Adipocyte (in vitro differentiated cells): Measurements from ENCODE around the gene KDR.

Experiments used
- DNase-seq: peaks from one replicate; pipeline ENCODE4 v3.0.0-alpha.2; 2015; ENCODE audit warnings: low read depth
- H3K27me3 ChIP-seq: replicated peaks from 2 replicates; pipeline ENCODE4 v1.7.0; 2013; ENCODE audit warnings: mild to moderate bottlenecking, low read length, moderate library complexity; ENCODE audit not compliant: control insufficient read depth, insufficient read depth
- H3K36me3 ChIP-seq: 2 replicates; pipeline ENCODE4 v1.7.0; 2013; ENCODE audit warnings: low read length, mild to moderate bottlenecking, moderate library complexity; ENCODE audit not compliant: control insufficient read depth, insufficient read depth, severe bottlenecking
- H3K4me1 ChIP-seq: 2 replicates; pipeline ENCODE4 v1.7.0; 2013; ENCODE audit warnings: mild to moderate bottlenecking, low read length, moderate library complexity; ENCODE audit not compliant: control insufficient read depth, insufficient read depth
- H3K4me3 ChIP-seq: 2 replicates; pipeline ENCODE4 v1.7.0; 2013; ENCODE audit warnings: mild to moderate bottlenecking, low read length, moderate library complexity
- H3K9ac ChIP-seq: 2 replicates; pipeline ENCODE4 v1.7.0; 2013; ENCODE audit warnings: mild to moderate bottlenecking, low read length, moderate library complexity
- H3K9me3 ChIP-seq: 2 replicates; pipeline ENCODE4 v1.7.0; 2013; ENCODE audit warnings: mild to moderate bottlenecking, low read length, moderate library complexity; ENCODE audit not compliant: control insufficient read depth

Gene KDR

DNA sequence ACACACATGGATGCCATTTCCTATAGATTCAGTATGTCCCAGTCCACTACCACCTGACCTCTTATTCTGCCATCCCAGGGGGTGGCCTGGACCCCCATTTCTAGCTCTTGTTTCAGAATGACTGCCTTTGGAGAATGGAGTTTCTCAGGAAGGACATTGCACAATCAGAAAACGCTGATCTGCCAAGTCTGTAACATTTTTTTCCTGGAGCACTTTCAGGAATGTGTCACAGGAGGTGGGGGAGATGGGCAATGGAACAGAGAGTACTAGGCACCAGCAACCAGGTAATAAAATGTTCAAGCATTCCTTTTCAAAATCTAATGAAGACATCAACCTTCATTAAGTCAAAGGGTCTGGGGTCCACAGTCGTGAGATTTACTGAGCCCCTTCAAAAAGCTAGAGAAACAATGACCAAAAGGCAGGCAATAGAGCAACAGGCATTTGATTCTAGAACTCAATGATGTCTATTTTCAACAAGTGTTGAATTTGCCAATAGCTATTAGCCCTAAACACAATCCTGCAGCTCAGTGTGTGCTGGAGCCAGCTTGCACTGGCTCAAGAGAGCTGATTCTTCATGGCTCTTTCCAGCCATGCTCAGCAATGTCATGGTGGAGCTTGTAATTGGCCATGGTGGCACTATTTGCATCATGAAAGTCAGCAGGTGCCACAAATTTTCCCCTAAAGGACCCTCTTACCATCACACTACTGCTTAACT lies 87.1 kb downstream of the KDR start:
- H3K4me1 ChIP-seq: peaks cover 22% of the 10 kb centered on the region
- H3K9me3 ChIP-seq: no peaks in the 10 kb centered on the region
- no peaks in the 10 kb centered on the region for H3K36me3 ChIP-seq
- no peak overlapping the region for H3K4me3 ChIP-seq
- no peak overlapping the region for H3K9ac ChIP-seq
- DNase-seq: peak; percentile 69
- peaks cover 6% of the 10 kb centered on the region for H3K27me3 ChIP-seq

DNA sequence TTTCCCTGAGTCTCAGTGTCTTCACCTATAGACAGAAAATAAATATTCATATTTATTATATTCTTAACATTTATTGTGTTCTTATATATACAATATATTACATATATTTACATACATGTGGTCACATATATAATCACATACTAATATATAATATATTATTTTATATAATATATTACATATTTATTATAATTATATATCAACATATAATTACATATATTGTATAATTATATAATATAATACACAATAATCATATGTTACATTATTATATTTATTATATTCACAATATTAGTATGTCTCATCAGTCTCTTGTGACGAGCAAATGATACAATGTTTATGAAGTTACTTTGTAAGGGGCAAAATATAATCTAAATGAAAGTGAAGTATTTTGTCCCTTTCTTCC lies 87.7 kb downstream of the KDR start:
- H3K4me3 ChIP-seq: no peak overlapping the region
- no peaks in the 10 kb centered on the region for H3K36me3 ChIP-seq
- H3K9ac ChIP-seq: no peak overlapping the region
- H3K9me3 ChIP-seq: no peaks in the 10 kb centered on the region
- peaks cover 12% of the 10 kb centered on the region for H3K27me3 ChIP-seq
- H3K4me1 ChIP-seq: peaks cover 22% of the 10 kb centered on the region
- DNase-seq: no peak

DNA sequence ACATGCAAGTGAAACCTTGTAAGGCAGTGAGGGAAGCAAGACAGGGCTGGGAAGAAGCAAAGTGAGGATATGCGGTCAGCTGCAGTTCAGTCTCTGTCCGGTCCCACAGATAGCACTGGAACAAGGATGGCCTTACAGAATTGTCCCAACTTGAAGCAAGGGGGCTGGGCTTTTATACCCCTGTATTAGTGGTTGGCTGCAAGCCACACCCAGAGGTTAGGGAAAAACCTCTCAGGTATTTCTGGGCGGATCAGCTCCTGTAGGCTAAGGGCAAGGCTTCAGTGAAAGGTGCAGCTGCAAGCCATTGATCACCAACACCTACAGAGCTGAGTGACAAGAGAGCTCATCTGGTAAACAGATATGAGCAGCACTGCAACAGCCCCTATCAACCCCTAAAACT lies 89.0 kb downstream of the KDR start:
- Histone ChIP-seq H3K4me3 (no peak overlapping the region), H3K36me3 (no peaks in the 10 kb centered on the region), H3K9me3 (no peaks in the 10 kb centered on the region), H3K27me3 (peaks cover 17% of the 10 kb centered on the region), H3K4me1 (peaks cover 22% of the 10 kb centered on the region), H3K9ac (no peak overlapping the region)
- DNase-seq: no peak

DNA sequence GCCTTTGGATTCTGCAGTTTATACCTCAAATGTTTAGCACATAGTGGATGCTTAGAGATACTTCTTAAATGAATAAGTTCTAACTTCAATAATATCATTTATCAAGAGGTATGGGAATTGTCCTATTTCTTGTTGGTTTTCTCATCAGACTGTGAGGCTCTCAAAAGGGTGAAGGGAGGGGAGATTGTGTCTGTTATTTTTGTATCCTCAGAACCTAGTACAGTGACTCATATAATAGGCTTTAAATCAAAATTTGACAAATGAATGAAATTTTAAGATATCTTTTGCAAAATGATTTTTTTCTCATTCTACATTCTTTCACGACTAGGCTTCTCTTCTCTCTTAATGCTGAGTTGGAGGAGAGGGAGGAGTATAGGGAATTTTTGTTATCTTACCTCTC lies 89.5 kb downstream of the KDR start:
- Histone ChIP-seq H3K4me1 (peaks cover 22% of the 10 kb centered on the region), H3K9me3 (no peaks in the 10 kb centered on the region), H3K4me3 (no peak overlapping the region), H3K9ac (no peak overlapping the region), H3K36me3 (no peaks in the 10 kb centered on the region), H3K27me3 (peaks cover 17% of the 10 kb centered on the region)
- no peak for DNase-seq

DNA sequence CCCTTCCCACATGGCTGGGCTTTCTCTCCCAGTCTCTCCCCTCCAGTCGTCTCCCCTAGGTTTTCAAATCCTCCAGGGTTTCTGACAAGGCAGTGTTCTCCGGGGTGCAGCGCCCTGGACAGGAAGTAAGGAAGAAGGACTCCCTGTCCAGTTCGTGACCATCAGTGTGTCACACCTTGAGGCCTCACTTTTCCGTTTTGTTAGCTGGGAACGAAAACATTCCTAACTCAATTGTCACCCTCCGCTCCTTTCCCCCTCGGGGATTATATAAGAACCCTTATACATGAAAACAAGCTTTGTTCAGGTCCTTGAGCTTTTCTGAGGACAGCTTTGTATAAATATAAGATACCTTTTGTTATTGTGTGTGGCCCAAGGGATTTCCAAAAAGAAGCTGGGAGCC lies 92.1 kb downstream of the KDR start:
- no peak overlapping the region for H3K4me3 ChIP-seq
- H3K4me1 ChIP-seq: peaks cover 14% of the 10 kb centered on the region
- peaks cover 17% of the 10 kb centered on the region for H3K27me3 ChIP-seq
- H3K36me3 ChIP-seq: no peaks in the 10 kb centered on the region
- no peak overlapping the region for H3K9ac ChIP-seq
- DNase-seq: peak; percentile 4
- no peaks in the 10 kb centered on the region for H3K9me3 ChIP-seq

DNA sequence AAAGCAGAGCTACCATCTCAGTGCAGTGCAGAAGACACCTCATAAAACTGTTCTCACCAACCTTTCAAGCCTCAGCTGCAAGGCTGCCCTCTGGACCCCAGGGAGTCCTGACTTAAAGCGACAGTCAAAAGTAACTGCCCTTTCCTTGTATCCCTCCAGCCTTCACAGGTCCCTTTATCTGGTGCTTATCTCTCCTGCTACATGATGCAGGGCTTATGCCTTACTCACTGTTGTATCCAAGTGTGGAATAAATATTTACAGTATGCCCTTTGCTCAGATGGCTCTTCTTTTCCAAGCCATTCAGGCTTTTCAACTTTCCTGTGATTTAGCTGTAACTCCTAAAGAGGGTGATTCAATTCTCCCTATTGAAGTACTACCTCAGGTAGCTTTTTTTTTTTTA lies 92.6 kb downstream of the KDR start:
- H3K9me3 ChIP-seq: no peaks in the 10 kb centered on the region
- DNase-seq: no peak
- H3K36me3 ChIP-seq: no peaks in the 10 kb centered on the region
- H3K4me1 ChIP-seq: peaks cover 9% of the 10 kb centered on the region
- H3K9ac ChIP-seq: no peak overlapping the region
- no peak overlapping the region for H3K4me3 ChIP-seq
- H3K27me3 ChIP-seq: peaks cover 17% of the 10 kb centered on the region

DNA sequence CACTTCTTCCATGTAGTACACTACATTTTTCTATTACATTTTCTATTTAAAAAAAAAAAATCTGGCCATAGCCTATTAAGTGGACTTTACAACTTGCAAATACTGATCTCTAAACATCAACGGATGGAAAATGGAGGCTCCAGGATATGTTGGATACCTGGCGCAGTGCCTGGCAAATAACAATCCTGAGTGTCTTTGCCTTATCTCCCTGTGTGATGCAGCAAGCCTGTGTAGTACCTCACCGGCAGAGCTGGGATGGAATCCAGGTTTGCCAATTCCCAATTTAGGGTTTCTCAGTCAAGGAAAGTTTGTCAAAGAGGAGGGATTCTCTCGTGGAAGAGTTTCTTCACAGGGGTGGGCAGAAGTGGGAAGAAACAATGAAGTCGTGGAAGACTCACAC lies 93.2 kb downstream of the KDR start:
- Histone ChIP-seq H3K9me3 (no peaks in the 10 kb centered on the region), H3K4me3 (no peak overlapping the region), H3K27me3 (peaks cover 17% of the 10 kb centered on the region), H3K36me3 (no peaks in the 10 kb centered on the region), H3K9ac (no peak overlapping the region), H3K4me1 (peaks cover 9% of the 10 kb centered on the region)
- no peak for DNase-seq

DNA sequence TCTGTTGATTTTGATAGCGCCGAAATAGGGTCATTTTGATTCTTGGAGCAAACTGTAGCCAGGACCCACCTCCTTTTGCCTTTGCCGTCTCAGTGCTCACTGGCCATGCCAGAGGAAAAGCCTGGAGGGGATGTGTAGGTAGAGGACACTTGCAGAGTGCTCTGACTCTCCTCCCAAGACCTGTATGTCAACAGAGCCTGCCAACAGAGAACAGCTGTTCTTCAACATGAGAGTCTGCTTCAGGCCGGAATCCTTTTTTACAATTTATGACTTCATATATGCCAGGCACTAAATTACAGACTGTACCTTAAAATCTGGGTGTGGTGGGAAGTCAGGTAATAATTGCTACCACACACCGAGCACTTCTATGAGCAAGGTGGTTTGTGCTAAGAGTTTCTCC lies 94.2 kb downstream of the KDR start:
- no peak for DNase-seq
- Histone ChIP-seq H3K27me3 (peaks cover 17% of the 10 kb centered on the region), H3K4me3 (no peak overlapping the region), H3K9me3 (no peaks in the 10 kb centered on the region), H3K9ac (no peak overlapping the region), H3K4me1 (peaks cover 6% of the 10 kb centered on the region), H3K36me3 (no peaks in the 10 kb centered on the region)

DNA sequence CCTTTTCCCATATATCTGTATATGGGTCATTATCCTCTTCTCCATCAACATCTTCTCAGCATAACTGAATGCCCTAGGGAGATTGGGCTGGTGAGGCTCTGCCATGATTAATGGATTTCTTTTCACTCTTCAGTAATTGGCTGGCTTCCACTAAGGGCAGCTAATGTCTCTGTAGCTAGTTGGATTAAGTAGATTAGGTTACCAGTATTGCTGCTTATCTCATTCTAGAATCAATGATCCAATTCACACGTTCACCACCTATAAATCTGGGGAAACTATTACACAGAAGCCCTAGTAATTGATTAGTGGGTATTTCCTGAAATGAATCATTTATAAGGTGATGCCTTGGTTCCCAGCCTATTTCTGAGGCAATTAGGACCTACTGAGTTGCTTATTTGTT lies 94.8 kb downstream of the KDR start:
- Histone ChIP-seq H3K36me3 (no peaks in the 10 kb centered on the region), H3K4me1 (peaks cover under 1% of the 10 kb centered on the region), H3K4me3 (no peak overlapping the region), H3K27me3 (peaks cover 17% of the 10 kb centered on the region), H3K9ac (no peak overlapping the region), H3K9me3 (no peaks in the 10 kb centered on the region)
- DNase-seq: no peak

DNA sequence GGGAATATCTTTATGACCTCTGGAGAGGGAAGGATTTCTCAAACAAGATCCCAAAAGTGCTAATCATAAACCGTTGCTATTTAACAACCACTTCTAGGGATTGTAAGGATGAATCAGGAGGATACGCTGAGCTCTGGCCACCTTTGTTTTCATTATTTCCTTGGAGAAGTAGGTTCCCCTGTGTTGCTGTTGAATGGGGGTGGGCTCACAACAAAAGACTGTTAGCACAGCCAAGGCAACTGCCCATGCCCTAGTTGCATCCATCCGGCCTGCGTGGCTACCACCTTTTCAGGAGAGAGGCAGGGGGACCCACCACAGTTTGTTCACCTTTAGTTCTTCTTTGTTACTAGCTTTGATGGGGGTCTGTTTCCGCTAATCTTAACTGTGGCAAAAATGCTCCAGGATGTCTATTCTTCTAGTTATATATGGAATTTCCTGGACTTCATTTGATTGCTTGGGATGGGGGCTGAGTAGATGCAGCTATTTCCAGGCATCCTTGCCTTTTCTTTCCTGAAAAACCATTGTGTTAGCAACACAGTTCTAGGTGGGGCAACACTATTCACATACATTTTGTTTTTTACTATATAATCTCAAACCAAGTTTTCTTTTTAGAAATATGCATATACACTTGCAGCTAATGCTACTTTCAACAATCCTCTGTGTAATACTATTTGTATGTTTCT lies 95.4 kb downstream of the KDR start:
- no peak overlapping the region for H3K9ac ChIP-seq
- no peak for DNase-seq
- no peaks in the 10 kb centered on the region for H3K4me1 ChIP-seq
- H3K4me3 ChIP-seq: no peak overlapping the region
- no peaks in the 10 kb centered on the region for H3K9me3 ChIP-seq
- H3K36me3 ChIP-seq: no peaks in the 10 kb centered on the region
- H3K27me3 ChIP-seq: peaks cover 17% of the 10 kb centered on the region

DNA sequence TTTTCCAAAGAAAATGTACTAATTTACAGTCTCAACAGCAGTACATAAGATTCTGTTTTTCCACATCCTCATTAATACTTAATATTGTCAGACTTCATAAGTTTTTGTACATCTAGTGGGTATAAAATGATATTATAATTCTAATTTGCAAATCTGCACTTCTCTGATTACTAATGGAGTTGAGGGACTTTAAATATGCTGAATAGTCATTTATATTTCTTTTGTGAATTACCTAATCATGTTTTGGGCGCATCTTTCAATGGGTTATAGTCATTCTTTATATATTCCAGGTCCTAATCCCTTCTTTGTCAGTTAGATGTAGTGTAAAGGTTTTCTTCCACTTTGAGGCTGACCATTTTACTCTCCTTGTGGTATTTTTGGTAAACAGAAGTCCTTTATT lies 96.1 kb downstream of the KDR start:
- H3K27me3 ChIP-seq: peaks cover 17% of the 10 kb centered on the region
- no peak overlapping the region for H3K4me3 ChIP-seq
- H3K36me3 ChIP-seq: no peaks in the 10 kb centered on the region
- H3K4me1 ChIP-seq: no peaks in the 10 kb centered on the region
- DNase-seq: no peak
- H3K9ac ChIP-seq: no peak overlapping the region
- no peaks in the 10 kb centered on the region for H3K9me3 ChIP-seq
